NCI-H2081 treated with DMSO at 0.1 percent for 48 hours (cell line): ENCODE results near the gene LPCAT4.
"Not testable (repeated sequence)": the region's sequence is repeated elsewhere in the genome, so short reads cannot be mapped to it uniquely, and the experiment has no call there.

Source experiments
- DNase-seq: peaks from one replicate; lab custom pipeline; 2025; lab: John Stamatoyannopoulos, UW

LPCAT4 gene

DNA sequence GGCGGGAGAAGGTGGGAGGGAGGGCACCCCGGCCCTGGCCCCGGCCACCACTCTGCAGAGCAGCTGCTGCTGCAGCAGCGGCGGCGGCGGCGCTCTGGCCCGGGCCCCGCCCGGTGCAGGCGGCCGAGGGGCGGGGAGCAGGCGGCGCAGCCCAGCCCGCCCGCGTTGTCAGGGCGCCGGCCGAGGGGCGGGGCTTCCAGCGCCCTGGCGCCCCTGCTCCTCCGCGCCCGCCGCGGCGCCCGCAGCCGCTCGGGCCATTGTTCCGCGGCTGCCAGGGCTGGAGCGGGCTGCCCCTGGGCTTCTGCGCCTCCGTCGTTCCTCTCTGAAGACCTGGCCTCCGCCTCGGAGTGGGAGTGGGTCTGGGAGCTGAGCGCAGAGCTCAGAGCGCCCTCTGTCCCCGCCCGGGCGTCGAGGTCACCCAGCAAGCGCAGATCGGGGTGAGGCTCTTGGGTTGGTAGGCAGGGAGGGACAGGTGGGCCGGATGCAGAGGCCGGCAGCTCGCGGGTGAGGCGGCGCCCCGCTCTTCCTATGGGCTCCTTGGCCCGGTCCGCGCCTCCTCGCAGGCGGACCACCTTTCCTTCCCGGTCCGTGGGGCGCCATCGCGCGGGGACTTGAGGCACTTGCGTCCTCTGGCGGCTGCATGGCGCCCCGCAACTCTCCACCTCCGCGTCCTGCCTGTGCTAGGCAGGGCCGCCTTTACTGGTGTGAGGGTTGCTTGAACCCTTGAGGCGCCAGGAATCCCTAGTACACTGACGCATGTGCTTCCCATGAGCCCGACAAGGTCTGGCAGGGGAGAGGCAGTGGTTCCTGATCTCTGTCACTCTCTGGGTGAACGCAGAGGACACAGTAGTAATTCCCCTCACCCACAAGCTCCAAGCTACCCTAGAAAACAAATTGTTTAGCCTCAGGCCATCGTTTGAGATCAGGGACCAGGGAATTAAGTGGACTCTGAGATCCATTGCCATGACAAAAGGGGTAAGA is at the start of gene LPCAT4:
LPCAT4 (minus strand) TSS at position 96 of the 981 bp plus-strand sequence. CDS start 96 bp downstream, outside the sequence.
- peak; percentile 67 for DNase-seq

GRCh38 chr15:34409511-34409910 is 42.5 kb upstream of the LPCAT4 start:
- not testable (repeated sequence) for DNase-seq

GRCh38 chr15:34408973-34409372 is 42.0 kb upstream of the LPCAT4 start:
- not testable (repeated sequence) for DNase-seq

GRCh38 chr15:34403899-34404298 is 36.9 kb upstream of the LPCAT4 start:
- not testable (repeated sequence) for DNase-seq

GRCh38 chr15:34403160-34403598 is 36.2 kb upstream of the LPCAT4 start:
- not testable (repeated sequence) for DNase-seq

GRCh38 chr15:34397637-34398259 is 30.8 kb upstream of the LPCAT4 start:
- DNase-seq, result not testable (repeated sequence)

DNA sequence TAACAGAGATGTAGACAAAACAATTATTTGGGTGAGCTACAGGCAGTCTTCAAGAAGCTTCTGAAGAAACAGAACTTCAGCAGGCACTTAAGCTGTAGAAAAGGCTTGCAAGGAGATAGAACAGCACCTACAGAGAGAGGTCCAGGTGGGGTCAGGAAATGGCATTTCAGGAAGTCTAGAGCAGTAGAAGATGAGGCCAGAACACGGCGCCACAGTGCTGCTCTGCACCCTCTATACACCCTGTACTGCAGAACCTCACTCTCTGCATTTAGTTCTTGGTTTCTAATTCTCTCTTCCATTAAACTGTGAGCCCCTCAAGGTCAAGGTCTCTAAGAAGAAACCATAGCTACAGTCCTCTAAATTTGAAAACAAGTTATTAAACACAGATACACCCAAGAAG is 26.0 kb upstream of the LPCAT4 start:
- not testable (repeated sequence) for DNase-seq

GRCh38 chr15:34389594-34390086 is 22.6 kb upstream of the LPCAT4 start:
- DNase-seq, result not testable (repeated sequence)

- DNase-seq, result not testable (repeated sequence)
Observed at GRCh38 chr15:34381829-34382521, 15.0 kb upstream of the LPCAT4 start.

GRCh38 chr15:34380491-34380890 is 13.5 kb upstream of the LPCAT4 start:
- not testable (repeated sequence) for DNase-seq

- no peak for DNase-seq
Observed at GRCh38 chr15:34376856-34377255, 9.9 kb upstream of the LPCAT4 start.

GRCh38 chr15:34375541-34375940 is 8.5 kb upstream of the LPCAT4 start:
- DNase-seq, result not testable (repeated sequence)

- no peak for DNase-seq
Observed at GRCh38 chr15:34374816-34375215, 7.8 kb upstream of the LPCAT4 start.

- no peak for DNase-seq
Observed at GRCh38 chr15:34373951-34374350, 7.0 kb upstream of the LPCAT4 start.

DNA sequence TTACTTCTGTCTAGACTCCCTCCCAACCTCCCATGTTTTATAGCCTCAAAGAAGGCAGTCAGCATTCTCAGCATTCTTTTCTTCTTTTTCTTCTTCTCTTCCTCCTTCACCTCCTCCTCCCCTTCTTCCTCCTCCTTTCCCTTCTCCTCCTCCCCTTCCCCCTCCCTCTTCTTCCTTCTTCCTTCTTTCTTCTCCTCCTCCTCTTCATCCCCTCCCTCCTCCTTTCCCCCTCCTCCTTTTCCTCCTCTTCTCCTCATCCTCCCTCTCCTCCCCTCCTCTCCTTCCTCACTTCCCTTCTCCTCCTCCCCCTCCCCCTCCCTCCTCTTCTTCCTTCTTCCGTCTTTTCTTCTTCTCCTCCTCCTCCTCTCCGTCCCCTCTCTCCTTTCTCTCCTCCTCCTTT is 3.6 kb upstream of the LPCAT4 start:
- no peak for DNase-seq

DNA sequence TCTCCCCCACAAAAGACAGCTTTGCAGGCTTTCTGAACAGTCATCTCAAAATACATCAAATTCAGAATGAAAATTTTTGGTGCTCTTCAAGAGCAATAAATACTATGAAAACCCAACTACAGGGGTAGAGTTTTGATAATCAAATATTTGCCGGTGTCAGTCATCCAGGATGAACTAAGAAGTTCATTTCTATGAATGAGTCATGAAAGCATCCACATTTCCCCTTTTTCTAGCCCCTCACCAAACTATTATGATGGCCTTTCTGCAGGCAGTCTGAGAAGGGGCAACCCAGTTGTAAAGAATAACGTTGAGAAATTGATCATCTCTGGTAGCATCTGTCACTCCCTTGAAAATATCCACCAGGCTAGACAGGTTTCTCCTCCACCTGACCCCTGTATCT is 3.1 kb upstream of the LPCAT4 start:
- DNase-seq, result no peak

DNA sequence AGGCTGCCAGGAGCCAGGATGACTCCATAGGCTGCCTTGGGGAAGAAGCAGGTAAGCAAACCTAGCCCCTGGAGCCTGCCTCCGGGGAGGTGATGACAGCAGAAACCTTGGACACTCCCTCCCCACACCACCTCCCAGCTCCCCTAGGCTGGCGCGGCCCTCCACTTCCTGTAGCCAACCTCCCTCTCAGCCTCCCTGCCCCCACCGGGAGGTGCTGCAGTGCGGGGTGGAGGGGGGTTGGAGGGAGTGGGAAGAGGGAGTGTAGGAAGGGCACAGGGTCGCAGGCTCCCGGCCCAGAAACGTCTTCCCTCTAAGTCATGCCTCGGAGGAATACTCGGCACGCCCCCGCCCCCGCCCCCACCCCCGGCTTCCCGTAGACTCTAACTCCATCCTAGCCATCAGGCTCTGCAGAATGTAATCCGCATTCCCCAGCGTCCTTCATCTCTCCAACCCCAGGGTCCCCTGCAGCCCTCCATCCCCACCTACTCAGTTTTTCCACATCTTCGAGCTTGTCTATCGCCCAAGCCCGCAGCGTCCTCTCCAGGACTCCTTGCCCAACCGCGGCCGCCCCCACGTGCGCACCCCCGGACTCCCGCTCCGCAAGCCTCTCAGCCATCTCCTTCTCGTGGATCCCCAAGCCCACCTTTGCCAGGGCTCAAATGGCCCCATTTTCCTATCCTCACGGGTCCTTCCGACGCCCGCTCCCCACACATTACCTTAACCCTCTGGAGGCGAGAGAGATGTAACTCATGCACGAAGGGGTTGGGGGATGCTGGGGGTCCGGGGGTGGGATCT is 528 bp downstream of the LPCAT4 start:
- peak; percentile 2 for DNase-seq

DNA sequence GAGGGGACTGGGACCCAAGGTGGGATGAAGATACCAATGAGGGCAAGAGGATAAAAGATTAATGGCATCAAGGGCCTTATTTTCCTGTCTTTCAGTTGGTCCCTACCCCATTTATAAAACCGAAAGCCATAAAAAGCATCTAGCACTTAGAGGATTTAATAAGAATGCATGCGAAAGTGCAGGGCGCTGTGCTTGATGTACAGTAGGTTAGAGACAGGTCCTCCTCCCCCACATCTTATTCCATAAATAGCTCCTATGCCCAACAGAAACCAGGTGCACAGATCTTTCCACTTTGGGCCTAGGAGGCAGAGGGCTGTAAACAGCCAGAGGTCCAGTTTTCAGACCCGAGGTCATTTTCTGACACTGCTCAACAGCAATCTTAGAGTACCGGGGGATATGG is 1.2 kb downstream of the LPCAT4 start:
- no peak for DNase-seq

DNA sequence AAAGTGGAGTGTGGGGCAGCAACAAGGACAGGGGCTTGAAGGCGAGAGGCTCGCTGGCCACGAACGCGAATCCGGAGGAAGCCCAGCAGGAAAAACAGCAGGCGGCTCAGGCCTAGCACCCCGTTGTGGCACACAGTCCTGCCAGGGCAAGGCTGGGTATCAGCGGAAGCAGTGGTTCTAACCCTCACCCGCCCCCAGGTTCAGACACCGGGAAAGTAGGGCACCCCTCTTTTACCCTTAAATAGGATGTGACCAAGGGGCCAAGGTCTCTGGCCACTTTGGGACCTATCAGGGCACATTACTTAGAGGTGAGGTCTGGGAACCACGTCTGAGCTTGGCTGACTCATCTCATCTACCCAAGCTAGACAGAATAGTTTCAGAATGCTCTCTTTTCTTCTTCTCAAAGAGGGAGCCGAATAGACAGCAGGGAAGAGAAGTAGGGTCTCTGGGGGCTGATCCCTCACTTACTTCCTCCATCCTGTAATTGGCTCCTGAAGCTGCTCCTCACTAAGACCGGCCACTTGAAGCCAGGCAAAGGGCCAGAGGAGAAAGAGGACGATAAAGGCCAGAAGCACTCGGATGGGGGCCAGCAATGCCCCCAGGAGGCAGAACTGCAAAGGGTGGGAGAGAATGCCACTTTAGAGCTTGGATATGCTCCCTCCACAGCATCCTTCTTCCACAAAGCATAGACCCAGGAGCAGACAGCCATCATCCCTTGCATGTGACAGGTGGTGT is 1.7 kb downstream of the LPCAT4 start:
- no peak for DNase-seq

DNA sequence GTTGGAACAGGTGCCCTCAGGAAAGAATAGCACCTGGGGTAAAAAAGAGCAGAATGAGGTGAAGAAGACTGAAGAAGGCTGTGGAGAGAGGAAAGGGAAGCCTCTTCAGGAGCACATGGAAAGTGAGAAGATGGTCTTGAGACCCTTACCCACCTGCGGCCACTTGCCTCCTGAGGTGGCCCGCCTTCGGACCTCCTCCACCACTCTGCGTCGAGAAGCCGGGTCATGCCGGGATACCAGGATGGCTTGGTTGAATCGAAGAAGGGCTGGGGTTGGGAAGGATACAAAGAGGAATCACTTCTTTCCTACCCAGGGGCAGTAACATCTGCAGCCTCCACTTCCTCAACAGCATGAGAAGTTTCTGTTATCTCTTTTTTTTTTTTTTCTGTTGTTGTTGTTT is 3.0 kb downstream of the LPCAT4 start:
- no peak for DNase-seq
